SU-DHL-6 (cell line): ENCODE measurements around the gene LTBP1.

ENCODE experiments used
- EZH2phosphoT487 ChIP-seq: fragments of 200-600 bp; sonication (generic), shearing (Covaris generic); conservative IDR thresholded peaks from 2 replicates; pipeline ENCODE4 v1.6.1; 2018; ENCODE audit warnings: mild to moderate bottlenecking, antibody characterized with exemption, low read length, moderate library complexity, mixed read lengths
- TF ChIP-seq, protein P1 (sequence below): fragments of 200-600 bp; sonication (generic); IDR thresholded peaks from one replicate; pipeline ENCODE4 v1.5.1; 2017; ENCODE audit warnings: antibody characterized with exemption, mild to moderate bottlenecking, low read length, moderate library complexity; ENCODE audit not compliant: insufficient read depth, poor library complexity, severe bottlenecking

DNA sequence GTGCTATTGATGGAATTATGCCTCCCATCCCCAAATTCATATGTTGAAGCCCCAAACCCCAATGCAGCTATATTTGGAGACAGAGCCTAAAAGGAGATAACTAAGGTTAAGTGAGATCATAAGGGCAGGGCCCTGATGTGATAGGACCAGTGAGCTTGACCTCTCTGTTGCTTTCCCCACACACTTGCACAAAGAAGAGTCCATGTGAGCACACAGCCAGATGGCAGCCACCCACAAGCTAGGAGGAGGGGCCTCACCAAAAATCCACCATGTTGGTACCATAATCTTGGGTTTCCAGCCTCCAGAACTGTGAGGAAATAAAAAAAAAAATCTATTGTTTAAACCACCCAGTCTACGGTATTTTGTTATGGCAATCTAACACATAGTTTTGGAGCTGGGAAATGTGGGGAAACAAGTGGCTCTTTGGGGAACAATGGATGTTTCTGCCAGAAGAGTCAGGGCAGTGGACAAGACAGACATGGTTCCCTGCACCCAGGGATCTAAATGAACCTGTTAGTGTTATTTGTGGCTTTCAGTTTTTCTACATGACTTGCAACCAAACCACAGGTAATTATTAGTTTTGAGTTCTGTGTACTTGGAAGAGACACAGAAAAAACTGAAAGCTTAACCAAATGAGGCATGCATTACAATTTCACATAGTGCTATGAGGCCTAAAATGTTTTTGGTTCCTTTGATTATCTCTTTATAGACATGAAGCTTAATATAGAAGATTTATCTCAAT is 259.1 kb downstream of the LTBP1 start:
- TF ChIP-seq, protein P1, sequence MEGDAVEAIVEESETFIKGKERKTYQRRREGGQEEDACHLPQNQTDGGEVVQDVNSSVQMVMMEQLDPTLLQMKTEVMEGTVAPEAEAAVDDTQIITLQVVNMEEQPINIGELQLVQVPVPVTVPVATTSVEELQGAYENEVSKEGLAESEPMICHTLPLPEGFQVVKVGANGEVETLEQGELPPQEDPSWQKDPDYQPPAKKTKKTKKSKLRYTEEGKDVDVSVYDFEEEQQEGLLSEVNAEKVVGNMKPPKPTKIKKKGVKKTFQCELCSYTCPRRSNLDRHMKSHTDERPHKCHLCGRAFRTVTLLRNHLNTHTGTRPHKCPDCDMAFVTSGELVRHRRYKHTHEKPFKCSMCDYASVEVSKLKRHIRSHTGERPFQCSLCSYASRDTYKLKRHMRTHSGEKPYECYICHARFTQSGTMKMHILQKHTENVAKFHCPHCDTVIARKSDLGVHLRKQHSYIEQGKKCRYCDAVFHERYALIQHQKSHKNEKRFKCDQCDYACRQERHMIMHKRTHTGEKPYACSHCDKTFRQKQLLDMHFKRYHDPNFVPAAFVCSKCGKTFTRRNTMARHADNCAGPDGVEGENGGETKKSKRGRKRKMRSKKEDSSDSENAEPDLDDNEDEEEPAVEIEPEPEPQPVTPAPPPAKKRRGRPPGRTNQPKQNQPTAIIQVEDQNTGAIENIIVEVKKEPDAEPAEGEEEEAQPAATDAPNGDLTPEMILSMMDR = no peak
- no peak for TF ChIP-seq EZH2phosphoT487
